BE2C (cell line): ENCODE data around the gene TM4SF1.

Experiments used
- DNase-seq: peaks from one replicate; pipeline ENCODE4 v3.0.0-alpha.2; 2020
- H3K27me3 ChIP-seq: fragments of 250-450 bp; sonication (Bioruptor Pico); 2 replicates; pipeline ENCODE4 v1.5.1; 2020; ENCODE audit warnings: mild to moderate bottlenecking
- H3K36me3 ChIP-seq: fragments of 250-450 bp; sonication (Bioruptor Pico); 2 replicates; pipeline ENCODE4 v1.5.1; 2020; ENCODE audit warnings: mild to moderate bottlenecking
- H3K4me1 ChIP-seq: fragments of 250-450 bp; sonication (Bioruptor Pico); 2 replicates; pipeline ENCODE4 v1.5.1; 2020
- H3K4me3 ChIP-seq: 2 replicates; pipeline ENCODE4 v1.5.1; 2011; ENCODE audit warnings: low read depth, low read length
- H3K9me3 ChIP-seq: fragments of 250-450 bp; sonication (Bioruptor Pico); 2 replicates; pipeline ENCODE4 v1.5.1; 2020
- TF ChIP-seq, protein P1 (sequence below): IDR thresholded peaks from 2 replicates; pipeline ENCODE4 v1.5.1; 2012; ENCODE audit warnings: mild to moderate bottlenecking, low read depth, low read length

Gene TM4SF1

DNA sequence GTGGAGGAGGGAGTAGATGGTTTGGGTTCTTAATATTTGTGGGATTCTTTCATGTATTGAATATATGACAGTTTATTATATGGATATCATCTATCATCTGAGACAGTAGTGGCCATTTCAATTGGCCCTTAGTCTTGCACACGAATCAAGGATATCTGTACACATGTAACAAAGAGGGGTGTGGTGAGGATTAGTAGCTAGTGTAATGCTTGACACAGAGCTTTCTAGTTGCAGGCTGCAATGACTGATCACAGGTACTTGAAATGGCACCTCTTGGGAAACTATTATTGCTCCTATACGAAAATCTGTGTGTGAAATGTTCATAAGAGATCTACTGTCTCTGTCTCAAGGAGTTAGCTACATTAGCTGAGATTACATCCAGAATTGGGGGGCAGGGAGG is 12.8 kb downstream of the TM4SF1 start:
- Histone ChIP-seq H3K27me3 (peaks cover 3% of the 10 kb centered on the region; the same call in 1 of the 2 replicates), H3K9me3 (no peaks in the 10 kb centered on the region), H3K36me3 (no peaks in the 10 kb centered on the region), H3K4me1 (no peaks in the 10 kb centered on the region), H3K4me3 (no peak overlapping the region)
- DNase-seq = no peak
- TF ChIP-seq, protein P1, sequence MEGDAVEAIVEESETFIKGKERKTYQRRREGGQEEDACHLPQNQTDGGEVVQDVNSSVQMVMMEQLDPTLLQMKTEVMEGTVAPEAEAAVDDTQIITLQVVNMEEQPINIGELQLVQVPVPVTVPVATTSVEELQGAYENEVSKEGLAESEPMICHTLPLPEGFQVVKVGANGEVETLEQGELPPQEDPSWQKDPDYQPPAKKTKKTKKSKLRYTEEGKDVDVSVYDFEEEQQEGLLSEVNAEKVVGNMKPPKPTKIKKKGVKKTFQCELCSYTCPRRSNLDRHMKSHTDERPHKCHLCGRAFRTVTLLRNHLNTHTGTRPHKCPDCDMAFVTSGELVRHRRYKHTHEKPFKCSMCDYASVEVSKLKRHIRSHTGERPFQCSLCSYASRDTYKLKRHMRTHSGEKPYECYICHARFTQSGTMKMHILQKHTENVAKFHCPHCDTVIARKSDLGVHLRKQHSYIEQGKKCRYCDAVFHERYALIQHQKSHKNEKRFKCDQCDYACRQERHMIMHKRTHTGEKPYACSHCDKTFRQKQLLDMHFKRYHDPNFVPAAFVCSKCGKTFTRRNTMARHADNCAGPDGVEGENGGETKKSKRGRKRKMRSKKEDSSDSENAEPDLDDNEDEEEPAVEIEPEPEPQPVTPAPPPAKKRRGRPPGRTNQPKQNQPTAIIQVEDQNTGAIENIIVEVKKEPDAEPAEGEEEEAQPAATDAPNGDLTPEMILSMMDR = no peak

DNA sequence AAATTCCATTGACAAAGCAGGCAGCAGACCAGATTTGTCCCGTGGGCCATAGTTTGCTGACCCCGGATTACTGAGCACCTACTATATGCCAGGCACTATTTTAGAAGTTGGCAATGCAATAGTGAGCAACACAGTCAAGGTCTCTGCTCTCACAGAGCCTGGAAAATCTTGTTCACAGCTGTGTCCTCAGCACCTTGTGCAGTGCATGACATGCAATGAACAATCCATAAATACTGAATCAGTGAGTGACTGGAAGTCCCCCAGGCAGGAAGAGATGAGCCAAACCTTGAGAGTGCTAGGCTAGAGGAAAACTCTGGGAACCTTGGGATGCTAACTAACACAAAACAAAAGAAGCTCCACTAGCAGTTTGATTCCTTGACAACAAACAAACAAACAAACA is 14.4 kb downstream of the TM4SF1 start:
- TF ChIP-seq, protein P1 = no peak
- H3K9me3 ChIP-seq = no peaks in the 10 kb centered on the region
- H3K4me3 ChIP-seq = no peak overlapping the region
- DNase-seq = no peak
- no peaks in the 10 kb centered on the region for H3K4me1 ChIP-seq
- H3K27me3 ChIP-seq = peaks cover 3% of the 10 kb centered on the region; the same call in 1 of the 2 replicates
- H3K36me3 ChIP-seq = no peaks in the 10 kb centered on the region

DNA sequence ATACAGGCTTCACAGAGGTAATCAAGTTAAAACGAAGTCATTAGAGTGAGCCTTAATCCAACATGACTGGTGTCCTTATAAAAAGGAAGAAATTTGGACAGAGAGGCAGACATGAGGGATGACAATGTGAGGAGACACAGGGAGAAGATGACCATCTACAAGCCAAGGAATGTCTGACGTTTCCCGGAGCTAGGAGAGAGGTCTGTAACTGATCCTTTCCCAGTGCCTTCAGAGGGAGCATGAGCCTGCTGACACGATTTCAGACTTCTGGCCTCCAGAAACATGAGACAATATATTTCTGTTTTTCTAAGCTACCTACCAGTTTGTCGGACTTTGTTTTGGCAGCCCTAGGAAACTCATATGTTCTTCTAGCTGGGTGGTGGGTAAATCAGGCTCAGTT is 15.1 kb downstream of the TM4SF1 start:
- no peak for DNase-seq
- Histone ChIP-seq H3K4me1 (no peaks in the 10 kb centered on the region), H3K27me3 (peaks cover 3% of the 10 kb centered on the region; the same call in 1 of the 2 replicates), H3K36me3 (no peaks in the 10 kb centered on the region), H3K4me3 (no peak overlapping the region), H3K9me3 (no peaks in the 10 kb centered on the region)
- TF ChIP-seq, protein P1 = no peak

GRCh38 chr3:149356630-149357029 is 20.8 kb downstream of the TM4SF1 start:
- DNase-seq = no peak
- Histone ChIP-seq H3K27me3 (no peaks in the 10 kb centered on the region; the same call in 1 of the 2 replicates), H3K36me3 (no peaks in the 10 kb centered on the region), H3K4me1 (no peaks in the 10 kb centered on the region; the same call in 1 of the 2 replicates), H3K9me3 (no peaks in the 10 kb centered on the region; the same call in 1 of the 2 replicates), H3K4me3 (no peak overlapping the region)
- TF ChIP-seq, protein P1 = no peak

GRCh38 chr3:149356044-149356592 is 21.3 kb downstream of the TM4SF1 start:
- Histone ChIP-seq H3K9me3 (no peaks in the 10 kb centered on the region; the same call in 1 of the 2 replicates), H3K36me3 (no peaks in the 10 kb centered on the region), H3K27me3 (no peaks in the 10 kb centered on the region; the same call in 1 of the 2 replicates), H3K4me3 (no peak overlapping the region), H3K4me1 (no peaks in the 10 kb centered on the region; the same call in 1 of the 2 replicates)
- no peak for DNase-seq
- TF ChIP-seq, protein P1 = no peak

DNA sequence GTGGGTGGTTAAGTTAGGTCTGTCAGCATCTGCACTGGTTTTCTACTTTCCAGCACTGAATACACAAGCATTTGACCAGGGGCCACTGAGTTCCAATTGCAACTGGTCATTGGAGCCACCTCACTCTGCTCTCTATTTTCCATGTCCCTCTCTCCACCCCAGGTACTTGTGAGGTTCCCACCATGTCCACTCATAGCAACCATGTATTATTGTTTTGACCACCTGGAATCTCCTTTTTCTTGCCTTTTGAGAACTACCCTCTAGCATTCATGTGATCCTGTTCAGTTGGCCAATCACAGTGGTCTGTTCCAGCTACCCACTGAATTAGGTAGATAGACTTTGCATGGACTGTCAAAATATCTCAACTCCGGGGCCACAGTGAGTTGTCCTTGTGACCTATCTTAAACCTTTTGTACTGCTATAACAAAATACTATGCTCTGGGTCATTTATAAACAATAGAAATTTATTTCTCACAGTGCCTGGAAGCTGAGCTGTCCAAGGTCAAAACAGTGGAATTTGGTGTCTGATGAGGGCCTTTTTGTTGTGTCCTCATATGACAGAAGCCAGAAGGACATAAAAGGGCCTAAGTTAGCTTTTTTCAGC is 23.8 kb downstream of the TM4SF1 start:
- Histone ChIP-seq H3K4me3 (no peak overlapping the region), H3K27me3 (no peaks in the 10 kb centered on the region), H3K4me1 (no peaks in the 10 kb centered on the region; the same call in 1 of the 2 replicates), H3K9me3 (no peaks in the 10 kb centered on the region; the same call in 1 of the 2 replicates), H3K36me3 (no peaks in the 10 kb centered on the region)
- no peak for DNase-seq
- TF ChIP-seq, protein P1 = no peak
